Mesendoderm (in vitro differentiated cells): Measurements from ENCODE around the gene NDRG2.

Experiments used
- DNase-seq: peaks from one replicate; pipeline ENCODE4 v3.0.0; 2013
- H2AK5ac ChIP-seq: 2 replicates; pipeline ENCODE4 v1.6.1; 2013; ENCODE audit warnings: low read length, inconsistent platforms
- H2BK120ac ChIP-seq: 2 replicates; pipeline ENCODE4 v1.6.1; 2013; ENCODE audit warnings: low read depth, mild to moderate bottlenecking, low read length, moderate library complexity, mixed read lengths
- H2BK15ac ChIP-seq: replicated peaks from 2 replicates; pipeline ENCODE4 v1.6.1; 2013; ENCODE audit warnings: low read depth, mild to moderate bottlenecking, moderate library complexity
- H2BK5ac ChIP-seq: 2 replicates; pipeline ENCODE4 v1.6.1; 2013; ENCODE audit warnings: low read length, inconsistent platforms
- H3K18ac ChIP-seq: 2 replicates; pipeline ENCODE4 v1.6.1; 2013; ENCODE audit warnings: mild to moderate bottlenecking, low read length, mixed read lengths
- H3K23ac ChIP-seq: one replicate; pipeline ENCODE4 v1.6.1; 2013; ENCODE audit warnings: low read length
- H3K27ac ChIP-seq: 2 replicates; pipeline ENCODE4 v1.5.1; 2013; ENCODE audit warnings: low read depth, mild to moderate bottlenecking, inconsistent platforms, low read length, moderate library complexity
- H3K27me3 ChIP-seq: 2 replicates; pipeline ENCODE4 v1.6.1; 2013; ENCODE audit warnings: low read length, control low read depth, mild to moderate bottlenecking, inconsistent platforms; ENCODE audit not compliant: insufficient read depth, poor library complexity
- H3K36me3 ChIP-seq: 2 replicates; pipeline ENCODE4 v1.6.1; 2013; ENCODE audit warnings: low read length, inconsistent platforms; ENCODE audit not compliant: control insufficient read depth, insufficient read depth
- H3K4ac ChIP-seq: one replicate; pipeline ENCODE4 v1.6.1; 2013; ENCODE audit warnings: low read depth, mild to moderate bottlenecking, low read length, moderate library complexity
- H3K4me1 ChIP-seq: 2 replicates; pipeline ENCODE4 v1.6.1; 2013; ENCODE audit warnings: low read depth, low read length, inconsistent platforms; ENCODE audit not compliant: control insufficient read depth
- H3K4me2 ChIP-seq: 2 replicates; pipeline ENCODE4 v1.6.1; 2013; ENCODE audit warnings: low read length
- H3K4me3 ChIP-seq: 2 replicates; pipeline ENCODE4 v1.5.1; 2013; ENCODE audit warnings: mild to moderate bottlenecking, low read length
- H3K56ac ChIP-seq: one replicate; pipeline ENCODE4 v1.6.1; 2013; ENCODE audit warnings: low read length
- H3K79me1 ChIP-seq: 2 replicates; pipeline ENCODE4 v1.6.1; 2013; ENCODE audit warnings: low read length, inconsistent platforms
- H3K79me2 ChIP-seq: 2 replicates; pipeline ENCODE4 v1.6.1; 2013; ENCODE audit warnings: mild to moderate bottlenecking, low read length; ENCODE audit not compliant: control insufficient read depth, insufficient read depth
- H3K9ac ChIP-seq: 2 replicates; pipeline ENCODE4 v1.6.1; 2013; ENCODE audit warnings: low read length, inconsistent platforms
- H4K5ac ChIP-seq: one replicate; pipeline ENCODE4 v1.6.1; 2013; ENCODE audit warnings: low read length
- H4K8ac ChIP-seq: one replicate; pipeline ENCODE4 v1.6.1; 2013; ENCODE audit warnings: low read depth, mild to moderate bottlenecking, control low read depth, low read length, moderate library complexity
- WGBS: extraction: QIAGEN DNeasy Blood & Tissue Kit; methylation state at CpG from one replicate; pipeline ENCODE4 v1.1.7; 2013; ENCODE audit warnings: low lambda C conversion rate, missing lambda C conversion rate; ENCODE audit not compliant: insufficient coverage; ENCODE audit errors: extremely low coverage; 5-methylcytosine and 5-hydroxymethylcytosine counted together

Gene NDRG2

DNA sequence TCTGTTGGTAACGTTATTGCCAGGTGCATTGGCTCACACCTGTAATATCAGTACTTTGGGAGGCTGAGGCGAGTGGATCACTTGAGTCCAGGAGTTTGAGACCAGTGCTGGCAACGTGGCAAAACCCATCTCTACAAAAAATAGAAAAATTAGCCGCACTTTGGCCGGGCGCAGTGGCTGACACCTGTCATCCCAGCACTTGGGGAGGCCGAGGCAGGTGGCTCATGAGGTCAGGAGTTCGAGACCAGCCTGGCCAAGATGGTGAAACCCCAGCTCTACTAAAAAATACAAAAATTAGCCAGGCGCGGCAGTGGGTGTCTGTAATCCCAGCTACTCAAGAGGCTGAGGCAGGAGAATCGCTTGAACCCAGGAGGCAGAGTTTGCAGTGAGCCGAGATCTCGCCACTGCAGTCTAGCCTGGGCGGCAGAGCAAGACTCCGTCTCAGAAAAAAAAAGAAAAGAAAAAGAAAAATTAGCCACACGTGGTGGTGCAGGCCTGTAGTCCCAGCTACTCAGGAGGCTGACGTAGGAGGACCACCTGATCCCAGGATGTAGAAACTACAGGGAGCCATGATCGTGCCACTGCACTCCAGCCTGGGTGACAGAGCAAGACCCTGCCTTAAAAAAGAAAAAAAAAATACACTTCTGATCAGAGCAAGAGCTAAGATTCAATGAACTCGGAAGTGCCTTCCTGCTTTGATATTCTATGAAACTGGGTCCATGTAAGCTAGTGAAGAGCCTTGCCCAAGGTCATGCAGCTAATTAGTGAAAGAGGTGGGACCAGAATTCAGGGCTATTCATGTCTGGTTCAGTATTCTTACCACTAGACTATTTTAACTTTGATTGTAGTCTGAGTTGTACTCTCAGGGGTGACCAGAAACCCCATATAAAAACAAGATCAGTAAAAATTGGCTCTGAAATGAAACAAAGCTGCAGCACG, 28.6 kb upstream of the NDRG2 start:
- Histone ChIP-seq H4K8ac (no peak overlapping the region), H3K56ac (no peak overlapping the region), H3K36me3 (no peaks in the 10 kb centered on the region), H2BK120ac (no peak overlapping the region), H3K4me2 (no peak overlapping the region), H3K18ac (no peak overlapping the region), H3K79me1 (no peaks in the 10 kb centered on the region), H3K27me3 (no peaks in the 10 kb centered on the region), H3K23ac (no peak overlapping the region), H3K4me1 (no peaks in the 10 kb centered on the region), H2AK5ac (no peak overlapping the region), H3K27ac (no peak overlapping the region), H2BK5ac (no peak overlapping the region), H3K4ac (no peak overlapping the region), H4K5ac (no peak overlapping the region), H2BK15ac (no peak overlapping the region), H3K9ac (no peak overlapping the region), H3K4me3 (no peak overlapping the region), H3K79me2 (no peaks in the 10 kb centered on the region)
- no CpG with 5 or more reads among the region's 20 CpGs for WGBS
- DNase-seq, result no peak

DNA sequence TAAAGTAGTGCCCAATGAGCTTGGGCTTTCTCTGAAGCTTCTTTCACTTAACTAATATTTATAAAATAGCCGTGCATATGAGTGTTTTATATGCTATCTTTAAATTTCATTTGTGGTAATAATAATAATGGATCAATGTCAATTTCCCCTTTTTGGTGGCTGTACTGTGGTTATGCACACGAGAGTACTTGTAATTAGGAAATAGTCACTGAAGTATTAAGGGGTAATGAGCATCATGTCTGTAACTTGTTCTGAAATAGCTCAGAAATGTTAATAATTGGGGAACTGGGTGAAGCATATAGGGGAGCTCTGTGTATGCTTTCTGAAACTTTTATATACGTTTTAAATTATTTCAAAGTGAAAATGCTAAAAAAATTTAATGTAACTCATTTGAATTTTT, 25.7 kb upstream of the NDRG2 start:
- H3K9ac ChIP-seq, result no peak overlapping the region
- WGBS, result no CpG with 5 or more reads among the region's 3 CpGs
- H3K79me1 ChIP-seq, result no peaks in the 10 kb centered on the region
- H2BK5ac ChIP-seq, result no peak overlapping the region
- H3K4me3 ChIP-seq, result no peak overlapping the region
- no peak overlapping the region for H3K4ac ChIP-seq
- H3K27ac ChIP-seq, result no peak overlapping the region
- H3K23ac ChIP-seq, result no peak overlapping the region
- no peak overlapping the region for H4K5ac ChIP-seq
- H4K8ac ChIP-seq, result no peak overlapping the region
- H3K27me3 ChIP-seq, result no peaks in the 10 kb centered on the region
- H3K18ac ChIP-seq, result no peak overlapping the region
- no peak overlapping the region for H2BK120ac ChIP-seq
- no peak overlapping the region for H3K56ac ChIP-seq
- no peaks in the 10 kb centered on the region for H3K79me2 ChIP-seq
- H2BK15ac ChIP-seq, result no peak overlapping the region
- no peak overlapping the region for H3K4me2 ChIP-seq
- no peaks in the 10 kb centered on the region for H3K4me1 ChIP-seq
- DNase-seq, result no peak
- H3K36me3 ChIP-seq, result no peaks in the 10 kb centered on the region
- no peak overlapping the region for H2AK5ac ChIP-seq

DNA sequence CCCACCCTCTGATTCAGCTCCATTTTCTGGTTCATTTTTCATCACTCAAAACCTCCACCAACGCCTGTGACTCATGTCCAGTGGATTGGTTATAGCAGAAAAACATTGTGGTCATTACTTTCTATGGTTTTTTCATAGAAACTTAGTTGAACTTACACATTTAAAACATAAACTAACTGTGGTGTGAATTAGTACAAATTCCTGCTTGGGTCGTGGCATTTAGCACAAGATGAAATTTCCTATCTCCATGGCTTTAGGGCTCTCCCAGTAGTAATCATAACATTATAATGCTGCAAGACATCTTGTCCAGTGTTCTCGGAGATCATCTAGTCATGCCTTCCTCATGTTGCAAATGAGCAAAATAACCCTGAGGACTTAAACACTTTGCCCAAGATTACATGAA, 24.4 kb upstream of the NDRG2 start:
- DNase-seq, result no peak
- H4K8ac ChIP-seq, result no peak overlapping the region
- no peaks in the 10 kb centered on the region for H3K79me1 ChIP-seq
- H3K4ac ChIP-seq, result no peak overlapping the region
- H3K4me3 ChIP-seq, result no peak overlapping the region
- H2AK5ac ChIP-seq, result no peak overlapping the region
- no peak overlapping the region for H3K4me2 ChIP-seq
- H3K18ac ChIP-seq, result no peak overlapping the region
- no peaks in the 10 kb centered on the region for H3K79me2 ChIP-seq
- WGBS, result no CpG with 5 or more reads among the region's 3 CpGs
- H2BK15ac ChIP-seq, result no peak overlapping the region
- H3K56ac ChIP-seq, result no peak overlapping the region
- H2BK5ac ChIP-seq, result no peak overlapping the region
- no peak overlapping the region for H2BK120ac ChIP-seq
- H3K9ac ChIP-seq, result no peak overlapping the region
- no peak overlapping the region for H3K27ac ChIP-seq
- H3K36me3 ChIP-seq, result no peaks in the 10 kb centered on the region
- no peaks in the 10 kb centered on the region for H3K27me3 ChIP-seq
- H3K4me1 ChIP-seq, result no peaks in the 10 kb centered on the region
- H4K5ac ChIP-seq, result no peak overlapping the region
- H3K23ac ChIP-seq, result no peak overlapping the region

DNA sequence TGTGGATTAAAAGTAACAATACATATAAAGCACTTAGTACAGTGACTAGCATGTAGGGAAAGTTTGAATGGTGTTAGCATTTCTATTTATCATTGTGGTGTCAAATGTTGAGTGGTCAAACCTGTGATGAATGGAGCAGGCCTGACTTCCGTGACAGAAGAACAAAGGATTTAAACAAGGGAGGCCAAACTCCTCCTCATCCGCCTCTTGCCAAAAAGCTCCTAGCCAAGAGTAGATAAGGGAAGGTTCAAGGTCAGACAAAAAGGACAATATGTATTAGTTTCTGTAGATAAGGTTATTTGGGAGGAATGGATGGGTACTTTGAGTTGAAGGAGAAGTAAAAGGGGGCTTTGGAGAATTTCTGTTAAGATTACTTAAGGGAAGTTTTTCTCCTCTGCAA, 23.8 kb upstream of the NDRG2 start:
- no peak overlapping the region for H4K5ac ChIP-seq

DNA sequence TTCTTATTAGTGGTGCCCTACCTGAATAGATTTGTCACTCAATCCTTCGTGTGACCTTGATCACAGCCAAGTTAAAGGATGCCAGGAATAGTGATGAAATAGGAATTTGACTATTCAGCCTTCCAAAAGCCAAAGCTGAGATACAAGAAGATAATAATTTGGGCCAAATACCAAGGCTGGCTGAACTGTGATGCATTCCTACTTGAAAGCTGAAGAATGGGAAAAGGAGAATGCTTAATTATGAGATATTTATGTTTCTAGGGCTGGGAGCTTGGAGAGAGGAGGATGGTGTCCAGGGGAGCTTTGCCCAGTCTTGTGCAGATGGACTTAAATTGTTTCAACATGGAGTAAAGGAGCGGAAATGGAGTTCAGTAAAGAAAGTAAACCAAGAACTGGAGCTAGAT, 22.5 kb upstream of the NDRG2 start:
- WGBS, result no CpG with 5 or more reads among the region's 2 CpGs

More for the DNA sequence above, 23.8 kb upstream of the NDRG2 start:
- no peak overlapping the region for H4K8ac ChIP-seq
- H3K36me3 ChIP-seq, result no peaks in the 10 kb centered on the region
- no CpG with 5 or more reads among the region's 2 CpGs for WGBS
- no peak overlapping the region for H2BK15ac ChIP-seq
- no peak overlapping the region for H3K4me3 ChIP-seq
- H3K4me2 ChIP-seq, result no peak overlapping the region
- H3K18ac ChIP-seq, result no peak overlapping the region
- H3K23ac ChIP-seq, result no peak overlapping the region
- H3K79me2 ChIP-seq, result no peaks in the 10 kb centered on the region
- no peaks in the 10 kb centered on the region for H3K27me3 ChIP-seq
- no peak overlapping the region for H2BK5ac ChIP-seq
- no peak overlapping the region for H3K9ac ChIP-seq
- no peak overlapping the region for H2AK5ac ChIP-seq
- H3K4me1 ChIP-seq, result no peaks in the 10 kb centered on the region
- H3K79me1 ChIP-seq, result no peaks in the 10 kb centered on the region
- no peak for DNase-seq
- H3K4ac ChIP-seq, result no peak overlapping the region
- H2BK120ac ChIP-seq, result no peak overlapping the region
- H3K56ac ChIP-seq, result no peak overlapping the region
- no peak overlapping the region for H3K27ac ChIP-seq

More for the DNA sequence above, 22.5 kb upstream of the NDRG2 start:
- H3K23ac ChIP-seq, result no peak overlapping the region
- no peak overlapping the region for H3K4ac ChIP-seq
- H2BK5ac ChIP-seq, result no peak overlapping the region
- H2BK15ac ChIP-seq, result no peak overlapping the region
- no peaks in the 10 kb centered on the region for H3K79me1 ChIP-seq
- no peaks in the 10 kb centered on the region for H3K36me3 ChIP-seq
- H3K9ac ChIP-seq, result no peak overlapping the region
- no peak for DNase-seq
- no peak overlapping the region for H3K27ac ChIP-seq
- H3K79me2 ChIP-seq, result no peaks in the 10 kb centered on the region
- no peaks in the 10 kb centered on the region for H3K27me3 ChIP-seq
- no peak overlapping the region for H3K56ac ChIP-seq
- no peak overlapping the region for H3K4me2 ChIP-seq
- no peak overlapping the region for H3K18ac ChIP-seq
- H4K5ac ChIP-seq, result no peak overlapping the region
- H4K8ac ChIP-seq, result no peak overlapping the region
- H3K4me3 ChIP-seq, result no peak overlapping the region
- H3K4me1 ChIP-seq, result no peaks in the 10 kb centered on the region
- no peak overlapping the region for H2BK120ac ChIP-seq
- no peak overlapping the region for H2AK5ac ChIP-seq
